T-helper 2 cell treated with Interferon-gamma antibody and Interleukin-4, amounts not matched to agents 5 μg/mL and 100 μg/mL, for 36 hours (primary cell): ENCODE results near the gene PPP1R36.
"Not testable (repeated sequence)": the region's sequence is repeated elsewhere in the genome, so short reads cannot be mapped to it uniquely, and the experiment has no call there.

ENCODE experiments used
- DNase-seq: peaks from one replicate; pipeline ENCODE4 v3.0.0; 2021; ENCODE audit warnings: low spot score
- H3K27ac Mint-ChIP-seq: one replicate; pipeline ENCODE4 v1.8.0; 2021; ENCODE audit warnings: mild to moderate bottlenecking, mixed read lengths
- H3K27me3 Mint-ChIP-seq: one replicate; pipeline ENCODE4 v1.8.0; 2021; ENCODE audit warnings: low read depth, mixed read lengths
- H3K36me3 Mint-ChIP-seq: one replicate; pipeline ENCODE4 v1.8.0; 2021; ENCODE audit warnings: low read depth, mixed read lengths
- H3K4me1 Mint-ChIP-seq: one replicate; pipeline ENCODE4 v1.8.0; 2021; ENCODE audit warnings: low read depth, mixed read lengths
- H3K4me3 Mint-ChIP-seq: one replicate; pipeline ENCODE4 v1.8.0; 2022; ENCODE audit warnings: mild to moderate bottlenecking, moderate library complexity, mixed read lengths
- H3K9me3 Mint-ChIP-seq: one replicate; pipeline ENCODE4 v1.8.0; 2021; ENCODE audit warnings: mixed read lengths

PPP1R36 gene

GRCh38 chr14:64620910-64621309 is 71.1 kb downstream of the PPP1R36 start:
- no peak for DNase-seq
- Mint-ChIP-seq H3K27ac (no peak overlapping the region), H3K4me1 (no peaks in the 10 kb centered on the region), H3K27me3 (peaks cover 17% of the 10 kb centered on the region), H3K4me3 (no peak overlapping the region), H3K9me3 (no peaks in the 10 kb centered on the region), H3K36me3 (no peaks in the 10 kb centered on the region)

GRCh38 chr14:64623554-64624165 is 73.9 kb downstream of the PPP1R36 start:
- DNase-seq, result no peak
- peaks cover 23% of the 10 kb centered on the region for H3K27me3 Mint-ChIP-seq
- no peak overlapping the region for H3K4me3 Mint-ChIP-seq
- no peaks in the 10 kb centered on the region for H3K36me3 Mint-ChIP-seq
- no peaks in the 10 kb centered on the region for H3K4me1 Mint-ChIP-seq
- no peaks in the 10 kb centered on the region for H3K9me3 Mint-ChIP-seq
- H3K27ac Mint-ChIP-seq, result no peak overlapping the region

GRCh38 chr14:64625386-64626232 is 75.8 kb downstream of the PPP1R36 start:
- Mint-ChIP-seq H3K4me1 (no peaks in the 10 kb centered on the region), H3K27me3 (peaks cover 34% of the 10 kb centered on the region), H3K27ac (no peak overlapping the region), H3K36me3 (no peaks in the 10 kb centered on the region), H3K9me3 (no peaks in the 10 kb centered on the region), H3K4me3 (no peak overlapping the region)
- DNase-seq, result no peak

GRCh38 chr14:64628940-64629408 is 79.2 kb downstream of the PPP1R36 start:
- Mint-ChIP-seq H3K9me3 (no peaks in the 10 kb centered on the region), H3K27ac (no peak overlapping the region), H3K27me3 (peaks cover 25% of the 10 kb centered on the region), H3K36me3 (no peaks in the 10 kb centered on the region), H3K4me1 (no peaks in the 10 kb centered on the region), H3K4me3 (no peak overlapping the region)
- no peak for DNase-seq

- H3K27me3 Mint-ChIP-seq, result peaks cover 25% of the 10 kb centered on the region
- no peaks in the 10 kb centered on the region for H3K9me3 Mint-ChIP-seq
- no peaks in the 10 kb centered on the region for H3K4me1 Mint-ChIP-seq
These were observed 81.0 kb downstream of the PPP1R36 start for GRCh38 chr14:64630778-64631177.

GRCh38 chr14:64631222-64631621 is 81.5 kb downstream of the PPP1R36 start:
- not testable (repeated sequence) for H3K9me3 Mint-ChIP-seq, H3K4me1 Mint-ChIP-seq, H3K4me3 Mint-ChIP-seq, H3K27ac Mint-ChIP-seq, DNase-seq, H3K36me3 Mint-ChIP-seq
- peaks cover 25% of the 10 kb centered on the region for H3K27me3 Mint-ChIP-seq

More at GRCh38 chr14:64630778-64631177, 81.0 kb downstream of the PPP1R36 start:
- Mint-ChIP-seq H3K36me3 (no peaks in the 10 kb centered on the region), H3K4me3 (no peak overlapping the region), H3K27ac (no peak overlapping the region)
- no peak for DNase-seq

GRCh38 chr14:64632056-64632455 is 82.3 kb downstream of the PPP1R36 start:
- Mint-ChIP-seq H3K27me3 (peaks cover 25% of the 10 kb centered on the region), H3K27ac (no peak overlapping the region), H3K4me3 (no peak overlapping the region)

GRCh38 chr14:64634558-64634957 is 84.8 kb downstream of the PPP1R36 start:
- Mint-ChIP-seq H3K27me3 (peaks cover 13% of the 10 kb centered on the region), H3K4me1 (peaks cover 3% of the 10 kb centered on the region), H3K9me3 (no peaks in the 10 kb centered on the region), H3K27ac (no peak overlapping the region), H3K36me3 (no peaks in the 10 kb centered on the region), H3K4me3 (no peak overlapping the region)
- no peak for DNase-seq

More at GRCh38 chr14:64632056-64632455, 82.3 kb downstream of the PPP1R36 start:
- no peak for DNase-seq
- H3K4me1 Mint-ChIP-seq, result peaks cover 3% of the 10 kb centered on the region
- no peaks in the 10 kb centered on the region for H3K9me3 Mint-ChIP-seq
- H3K36me3 Mint-ChIP-seq, result no peaks in the 10 kb centered on the region

GRCh38 chr14:64636208-64636979 is 86.6 kb downstream of the PPP1R36 start:
- Mint-ChIP-seq H3K27ac (no peak overlapping the region), H3K9me3 (no peaks in the 10 kb centered on the region), H3K4me3 (no peak overlapping the region), H3K36me3 (no peaks in the 10 kb centered on the region), H3K4me1 (peaks cover 3% of the 10 kb centered on the region), H3K27me3 (peaks cover 5% of the 10 kb centered on the region)
- DNase-seq, result peak; percentile 48

- Mint-ChIP-seq H3K27ac (no peak overlapping the region), H3K4me3 (no peak overlapping the region), H3K27me3 (peaks cover 11% of the 10 kb centered on the region), H3K36me3 (no peaks in the 10 kb centered on the region), H3K4me1 (peaks cover 3% of the 10 kb centered on the region), H3K9me3 (no peaks in the 10 kb centered on the region)
- DNase-seq, result no peak
These were observed 87.2 kb downstream of the PPP1R36 start for GRCh38 chr14:64636980-64637429.

GRCh38 chr14:64637735-64638473 is 88.1 kb downstream of the PPP1R36 start:
- H3K27me3 Mint-ChIP-seq, result peaks cover 17% of the 10 kb centered on the region
- H3K36me3 Mint-ChIP-seq, result no peaks in the 10 kb centered on the region

GRCh38 chr14:64638625-64639024 is 88.9 kb downstream of the PPP1R36 start:
- no peak for DNase-seq
- H3K4me1 Mint-ChIP-seq, result peaks cover 3% of the 10 kb centered on the region
- no peaks in the 10 kb centered on the region for H3K36me3 Mint-ChIP-seq
- no peak overlapping the region for H3K27ac Mint-ChIP-seq
- no peak overlapping the region for H3K4me3 Mint-ChIP-seq
- H3K9me3 Mint-ChIP-seq, result no peaks in the 10 kb centered on the region
- peaks cover 20% of the 10 kb centered on the region for H3K27me3 Mint-ChIP-seq

More at GRCh38 chr14:64637735-64638473, 88.1 kb downstream of the PPP1R36 start:
- no peak overlapping the region for H3K4me3 Mint-ChIP-seq
- H3K27ac Mint-ChIP-seq, result no peak overlapping the region
- H3K4me1 Mint-ChIP-seq, result peaks cover 3% of the 10 kb centered on the region
- H3K9me3 Mint-ChIP-seq, result no peaks in the 10 kb centered on the region
- DNase-seq, result no peak
